Activated T-cell treated with anti-CD3 and anti-CD28 coated beads, Interleukin-2, amount 50 U/mL, for 72 hours (primary cell): ENCODE data around the gene CHURC1. TPM values are rescaled to one million over a fixed set of nuclear protein-coding genes. Genes with fewer than 3 reads are reported as not detected.

Experiments used
- ATAC-seq, 2 donors: fragments of 150-1000 bp; cut with Tn5 transposase; replicated peaks in 1 of 2; 2 replicates each; pipeline ENCODE4 v1.10.0; 2021; ENCODE audit warnings: moderate library complexity in 2 of 2, mild to moderate bottlenecking in 1 of 2
- DNase-seq, 2 donors: peaks; one replicate each; pipeline ENCODE4 v3.0.0; 2021 to 2022; ENCODE audit warnings: mixed read lengths in 1 of 2
- H3K27ac Mint-ChIP-seq: one replicate; pipeline ENCODE4 v1.8.0; 2022; ENCODE audit warnings: mild to moderate bottlenecking, moderate library complexity, mixed read lengths
- H3K27me3 Mint-ChIP-seq: one replicate; pipeline ENCODE4 v1.8.0; 2022; ENCODE audit warnings: low read depth, mixed read lengths
- H3K36me3 Mint-ChIP-seq, 2 donors: one replicate each; pipeline ENCODE4 v1.8.0; 2022; ENCODE audit warnings: mixed read lengths in 2 of 2, mild to moderate bottlenecking in 1 of 2; ENCODE audit not compliant: insufficient read depth in 2 of 2
- H3K4me1 Mint-ChIP-seq: one replicate; pipeline ENCODE4 v1.8.0; 2022; ENCODE audit warnings: low read depth, mixed read lengths
- H3K4me3 Mint-ChIP-seq, 2 donors: one replicate each; pipeline ENCODE4 v1.8.0; 2022; ENCODE audit warnings: mild to moderate bottlenecking in 2 of 2, mixed read lengths in 2 of 2, moderate library complexity in 2 of 2
- H3K9me3 Mint-ChIP-seq, 2 donors: one replicate each; pipeline ENCODE4 v1.8.0; 2022; ENCODE audit warnings: mixed read lengths in 2 of 2
- total RNA-seq, 2 donors: library from RNA; stranded (reverse); gene quantifications; one replicate each; pipeline ENCODE4 v1.2.3, GENCODE V29; 2022

CHURC1 gene
- total RNA-seq, 2 donors from 2014 or later = 36.5 to 38.1 TPM

DNA sequence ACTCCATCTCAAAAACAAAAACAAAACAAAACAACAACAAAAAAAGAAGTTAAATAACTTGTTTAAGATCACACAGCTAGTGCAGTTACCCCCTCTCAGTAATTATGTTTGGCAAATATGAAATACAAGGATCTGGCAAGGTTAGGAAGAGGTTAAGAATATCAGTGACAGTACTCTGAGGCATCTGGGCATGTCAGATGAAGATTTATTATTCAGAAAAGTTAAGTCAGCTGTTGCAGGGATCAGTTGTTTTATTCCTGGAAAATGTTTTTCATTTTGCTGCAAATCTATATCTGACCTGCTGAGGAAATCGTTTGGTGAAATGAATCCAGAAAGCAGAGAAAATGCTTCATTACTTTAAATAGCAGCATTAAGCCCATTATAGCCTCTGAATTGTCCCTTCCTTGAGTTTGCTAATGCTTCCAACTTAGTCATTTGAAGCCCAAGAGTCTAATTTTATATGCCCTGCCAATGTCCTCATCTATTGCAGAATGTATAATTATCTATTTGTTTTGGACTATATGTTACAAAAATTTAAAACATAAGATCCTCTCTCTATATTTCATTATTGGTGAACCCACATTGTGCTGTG is 20.2 kb downstream of the CHURC1 start:
- peaks cover 46% of the 10 kb centered on the region for H3K4me1 Mint-ChIP-seq
- H3K36me3 Mint-ChIP-seq = peaks cover 3 to 23% of the 10 kb centered on the region in 2 donors
- ATAC-seq (no peak), DNase-seq (no peak)
- no peaks in the 10 kb centered on the region for H3K27me3 Mint-ChIP-seq
- H3K9me3 Mint-ChIP-seq = no peaks in the 10 kb centered on the region
- H3K27ac Mint-ChIP-seq = peak overlapping the region; percentile 34
- H3K4me3 Mint-ChIP-seq = no peak overlapping the region

DNA sequence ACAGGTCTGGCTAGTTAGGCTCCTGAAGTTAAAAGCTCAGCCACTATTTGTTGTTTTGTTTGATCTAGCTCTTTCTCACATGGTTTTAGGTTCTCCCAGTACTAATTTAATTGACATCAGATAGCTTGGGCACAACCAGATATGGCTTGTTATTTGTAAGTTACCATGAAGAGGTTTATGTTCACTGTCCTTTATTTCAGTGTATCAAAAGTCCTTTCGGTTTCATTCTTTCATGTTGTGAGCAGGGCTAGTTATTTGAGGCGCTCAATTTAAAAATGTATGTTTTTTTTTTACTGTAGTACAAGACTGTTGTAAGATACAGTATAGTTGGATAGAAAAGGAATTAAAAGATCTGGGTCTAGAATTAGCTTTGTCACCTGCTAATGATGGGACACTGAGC is 21.3 kb downstream of the CHURC1 start:
- H3K27me3 Mint-ChIP-seq = no peaks in the 10 kb centered on the region
- H3K4me1 Mint-ChIP-seq = peaks cover 54% of the 10 kb centered on the region

DNA sequence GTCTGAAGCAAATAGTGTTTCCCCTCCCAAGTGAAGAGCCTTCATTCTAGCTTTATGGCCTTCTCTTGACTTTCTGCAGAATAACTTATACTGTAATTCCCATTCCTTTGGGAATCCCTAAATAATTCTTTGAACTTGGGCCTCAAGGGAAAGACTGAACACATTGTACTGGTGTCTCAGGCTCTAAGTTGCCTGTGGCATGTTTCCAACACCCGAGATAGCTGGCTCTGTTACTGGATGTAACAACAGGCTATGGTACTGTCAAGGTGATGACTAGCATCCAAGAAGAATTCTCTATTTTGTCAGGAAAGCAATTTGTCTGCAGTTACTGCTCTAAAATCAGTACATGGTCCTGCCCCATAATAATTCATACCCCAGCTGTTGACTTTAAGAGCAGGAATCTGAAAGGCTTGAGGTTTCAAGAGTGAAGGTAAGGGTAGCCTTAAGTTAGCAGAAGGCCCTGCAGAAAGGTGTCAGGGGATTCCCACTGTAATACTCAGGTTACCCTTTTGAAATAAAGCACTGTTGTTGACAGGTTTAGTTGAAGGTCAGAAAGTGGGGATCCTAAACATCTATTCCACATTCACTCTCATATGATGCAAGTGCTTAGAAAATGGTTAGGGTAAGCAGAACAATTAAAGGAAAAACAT is 23.0 kb downstream of the CHURC1 start:
- Mint-ChIP-seq H3K36me3 (peaks cover 3 to 20% of the 10 kb centered on the region in 2 donors), H3K4me3 (peak overlapping the region in 1 of 2 donors; percentile 5), H3K9me3 (no peaks in the 10 kb centered on the region), H3K27me3 (no peaks in the 10 kb centered on the region), H3K27ac (peak overlapping the region; percentile 84), H3K4me1 (peaks cover 54% of the 10 kb centered on the region)
- ATAC-seq = no peak
- no peak for DNase-seq

More for the DNA sequence above, 21.3 kb downstream of the CHURC1 start:
- peak overlapping the region; percentile 86 for H3K27ac Mint-ChIP-seq
- H3K9me3 Mint-ChIP-seq = no peaks in the 10 kb centered on the region
- H3K4me3 Mint-ChIP-seq = peak overlapping the region in 1 of 2 donors; percentile 82
- DNase-seq (no peak), ATAC-seq (no peak)
- peaks cover 3 to 25% of the 10 kb centered on the region in 2 donors for H3K36me3 Mint-ChIP-seq

DNA sequence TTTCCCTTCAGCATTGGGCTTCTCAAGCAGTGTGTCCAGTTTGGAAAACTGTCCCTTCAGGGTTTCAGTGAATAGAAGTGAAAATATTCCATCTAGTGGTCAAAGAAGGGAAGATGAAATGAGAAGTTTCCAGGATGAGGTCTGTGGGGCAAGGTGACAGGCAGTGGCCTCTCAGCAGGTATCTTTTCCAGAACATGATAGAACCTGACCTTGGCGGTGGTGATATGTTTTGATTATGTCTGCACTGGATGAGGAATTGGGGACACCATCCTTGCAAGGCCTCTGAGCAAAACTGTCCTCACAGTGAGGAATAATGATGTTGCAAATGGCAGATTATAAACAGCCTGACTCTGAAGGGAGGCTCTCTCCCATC is 23.6 kb downstream of the CHURC1 start:
- peaks cover 56% of the 10 kb centered on the region for H3K4me1 Mint-ChIP-seq
- H3K36me3 Mint-ChIP-seq = peaks cover 3 to 20% of the 10 kb centered on the region in 2 donors
- peak overlapping the region; percentile 84 for H3K27ac Mint-ChIP-seq
- H3K4me3 Mint-ChIP-seq = no peak overlapping the region
- ATAC-seq (no peak), DNase-seq (no peak)
- H3K27me3 Mint-ChIP-seq = no peaks in the 10 kb centered on the region
- H3K9me3 Mint-ChIP-seq = no peaks in the 10 kb centered on the region

DNA sequence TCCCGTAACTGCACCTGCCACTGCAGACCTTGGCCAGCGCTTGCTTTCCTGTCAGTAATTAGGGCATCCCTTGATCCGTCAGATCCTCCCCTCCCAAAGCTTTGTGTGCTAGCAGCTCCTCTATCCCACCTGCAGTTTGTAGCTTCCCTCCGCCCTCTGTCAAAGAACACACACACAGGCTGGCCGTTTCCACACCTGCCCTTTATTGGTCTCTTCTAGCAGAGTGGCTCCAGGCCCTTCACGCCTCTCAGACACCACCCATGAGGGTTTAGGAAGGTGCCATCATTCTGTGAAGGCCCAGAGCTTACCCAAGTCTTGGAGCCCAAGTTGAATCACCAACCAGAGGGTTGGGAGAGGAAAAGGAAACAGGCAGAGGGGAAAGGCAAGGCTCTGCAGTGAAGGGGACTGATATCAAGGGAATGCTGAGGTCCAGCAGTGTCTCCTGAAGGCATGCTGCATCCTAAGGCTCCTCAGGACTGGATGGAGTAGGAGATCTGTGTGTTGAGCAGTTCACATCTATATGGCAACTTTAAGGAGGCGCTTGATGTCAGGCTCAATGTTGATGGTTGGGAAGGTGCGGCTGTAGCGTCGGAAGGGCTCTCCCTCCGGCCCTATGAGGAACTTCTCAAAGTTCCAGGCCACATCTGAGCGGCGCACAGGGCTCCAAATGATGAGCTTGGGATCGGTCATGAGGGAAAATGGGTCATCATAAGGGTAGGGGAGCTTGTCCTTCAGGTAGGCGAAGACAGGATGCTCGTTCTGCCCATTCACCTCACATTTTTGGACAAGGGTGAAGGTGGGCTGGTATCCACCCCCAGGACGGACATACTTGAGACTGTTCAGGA is 24.9 kb downstream of the CHURC1 start:
- peaks cover 67% of the 10 kb centered on the region for H3K4me1 Mint-ChIP-seq
- no peak for ATAC-seq
- no peak overlapping the region for H3K4me3 Mint-ChIP-seq
- peak overlapping the region; percentile 34 for H3K27ac Mint-ChIP-seq
- DNase-seq = no peak
- no peaks in the 10 kb centered on the region for H3K27me3 Mint-ChIP-seq
- H3K36me3 Mint-ChIP-seq = peaks cover 3 to 19% of the 10 kb centered on the region in 2 donors
- no peaks in the 10 kb centered on the region for H3K9me3 Mint-ChIP-seq

DNA sequence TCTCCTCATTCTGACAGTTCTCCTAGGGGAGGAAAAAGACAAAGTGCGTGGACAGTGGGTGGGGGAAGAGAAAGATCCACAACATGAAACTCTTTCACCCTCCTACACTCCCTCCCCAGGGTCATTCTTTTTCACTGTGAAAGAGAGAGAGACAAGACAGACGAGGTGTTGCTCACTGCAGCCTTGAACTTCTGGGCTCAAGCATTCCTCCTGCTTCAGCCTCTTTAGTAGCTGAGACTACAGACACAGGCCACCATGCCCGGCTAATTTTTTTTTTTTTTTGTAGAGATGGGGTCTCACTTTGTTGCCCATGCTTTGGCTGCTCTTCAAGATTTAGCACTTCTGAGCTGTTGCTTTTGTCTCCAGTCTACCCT is 25.5 kb downstream of the CHURC1 start:
- Mint-ChIP-seq H3K27me3 (no peaks in the 10 kb centered on the region), H3K4me1 (peaks cover 60% of the 10 kb centered on the region), H3K36me3 (peaks cover 2 to 13% of the 10 kb centered on the region in 2 donors), H3K9me3 (no peaks in the 10 kb centered on the region), H3K27ac (peak overlapping the region; percentile 6), H3K4me3 (no peak overlapping the region)
- DNase-seq (no peak), ATAC-seq (no peak)

DNA sequence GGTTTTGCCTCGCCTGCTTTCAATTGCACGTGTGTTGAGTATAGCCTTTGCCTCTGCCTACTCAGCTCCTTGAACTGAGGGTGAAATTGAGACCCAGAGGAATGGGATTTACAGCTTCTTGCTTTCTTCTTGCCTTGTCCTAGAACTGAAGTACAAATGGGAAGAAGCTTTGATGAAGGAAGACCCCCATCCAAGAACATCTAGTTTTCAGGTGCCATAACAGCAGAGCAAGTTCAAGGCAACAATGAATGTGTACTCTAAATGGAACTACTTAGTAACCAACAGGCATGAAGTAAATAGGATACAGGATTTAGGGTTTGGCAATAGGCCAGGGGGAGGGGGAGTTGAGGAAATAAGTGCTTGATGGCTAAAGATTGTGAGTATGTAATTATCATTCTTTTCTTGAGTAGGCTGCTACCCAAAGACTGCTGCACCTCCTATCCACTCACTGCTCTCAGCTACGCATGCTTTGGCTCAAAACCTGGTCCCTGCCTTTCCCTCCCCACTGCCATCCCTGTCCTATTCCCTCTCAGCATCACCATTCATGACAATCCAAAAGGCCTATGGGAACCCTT is 26.2 kb downstream of the CHURC1 start:
- Mint-ChIP-seq H3K27me3 (no peaks in the 10 kb centered on the region), H3K27ac (peak overlapping the region; percentile 6), H3K4me3 (no peak overlapping the region), H3K4me1 (peaks cover 59% of the 10 kb centered on the region), H3K36me3 (peaks cover 1 to 12% of the 10 kb centered on the region in 2 donors), H3K9me3 (no peaks in the 10 kb centered on the region)
- DNase-seq = no peak
- ATAC-seq = no peak

DNA sequence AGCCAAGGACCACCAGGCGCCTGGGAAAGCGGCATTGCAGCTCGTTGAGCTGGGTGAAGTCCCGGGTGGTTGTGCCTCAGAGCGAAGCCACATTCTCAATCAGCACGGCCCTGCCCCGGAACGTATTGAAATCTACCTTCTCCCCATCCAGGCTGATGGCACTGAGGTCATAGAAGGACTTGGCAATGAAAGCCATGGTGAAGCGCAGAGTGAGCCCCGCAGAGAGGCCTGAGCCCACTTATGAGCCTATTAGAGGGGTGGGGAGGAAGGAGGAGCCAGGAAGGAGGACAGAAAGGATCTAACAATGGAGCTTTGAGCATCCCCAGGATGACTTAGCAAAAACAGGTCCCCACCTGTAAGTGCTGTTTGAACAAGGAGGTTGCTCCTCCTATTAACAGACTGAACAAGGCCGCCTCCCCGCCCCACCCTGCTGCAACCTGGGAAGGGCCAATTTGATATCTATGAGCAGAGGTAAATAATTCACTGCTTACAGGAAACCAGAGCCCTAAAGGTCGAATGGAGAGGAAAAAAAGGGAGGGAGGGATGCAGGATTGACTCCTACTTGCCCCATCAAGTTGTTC is 28.4 kb downstream of the CHURC1 start, which contains the start of gene GPX2:
Gene GPX2 (minus strand): TSS at position 215 of the 581 bp plus-strand sequence. CDS start 19 bp downstream, at position 196.
- Mint-ChIP-seq H3K4me3 (no peak within 1 kb of the TSS), H3K9me3 (no peaks in the 10 kb centered on the region), H3K27ac (peak within 1 kb of the TSS; percentile 20), H3K36me3 (peaks cover 0 to 10% of the 10 kb centered on the region in 2 donors), H3K27me3 (no peaks in the 10 kb centered on the region), H3K4me1 (peaks cover 48% of the 10 kb centered on the region)
- no peak for ATAC-seq
- DNase-seq = no peak

DNA sequence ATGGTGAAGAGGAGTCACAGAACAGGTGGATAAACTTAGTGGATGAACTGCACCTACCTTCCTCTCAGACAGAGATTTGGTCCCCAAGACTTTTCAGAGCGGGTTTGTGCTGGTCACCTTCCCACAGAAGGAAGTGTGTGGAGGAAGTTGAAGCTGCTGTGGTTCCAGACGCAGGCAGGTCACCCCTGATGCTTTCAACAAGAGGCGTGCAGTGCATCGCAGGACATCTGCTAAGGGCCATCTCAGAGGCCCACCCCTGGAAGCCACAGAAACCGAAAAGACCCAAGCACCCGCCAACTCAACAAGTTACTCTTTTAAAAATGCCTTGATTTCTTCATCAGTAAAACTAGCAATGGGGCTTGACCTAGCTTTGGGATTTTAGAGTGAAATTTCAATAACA is 29.3 kb downstream of the CHURC1 start:
- peaks cover 40% of the 10 kb centered on the region for H3K4me1 Mint-ChIP-seq
- ATAC-seq = no peak
- no peak for DNase-seq
- H3K4me3 Mint-ChIP-seq = no peak overlapping the region
- peaks cover 0 to 5% of the 10 kb centered on the region in 2 donors for H3K36me3 Mint-ChIP-seq
- no peaks in the 10 kb centered on the region for H3K9me3 Mint-ChIP-seq
- no peak overlapping the region for H3K27ac Mint-ChIP-seq
- H3K27me3 Mint-ChIP-seq = no peaks in the 10 kb centered on the region

DNA sequence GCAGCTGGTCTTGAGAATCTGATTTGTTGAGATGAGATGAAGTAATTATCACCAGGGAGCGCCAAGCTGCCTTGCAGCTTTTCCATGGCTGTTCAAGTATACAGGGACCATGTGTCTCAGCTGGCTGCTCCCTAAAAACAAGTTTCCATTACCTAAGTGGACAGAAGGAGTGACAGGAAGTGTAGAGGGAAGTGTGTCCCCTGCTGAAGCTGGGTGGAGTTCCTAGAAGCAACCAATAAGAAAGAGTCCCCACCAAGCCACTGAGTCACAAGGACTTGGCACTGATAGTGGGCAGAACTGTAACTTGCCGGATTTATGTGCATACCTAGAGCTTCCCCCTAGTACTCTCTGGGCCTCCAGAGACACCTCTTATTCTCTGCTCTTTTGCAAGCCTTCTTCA is 29.8 kb downstream of the CHURC1 start:
- Mint-ChIP-seq H3K36me3 (peaks cover 0 to 4% of the 10 kb centered on the region in 2 donors), H3K9me3 (no peaks in the 10 kb centered on the region), H3K4me3 (no peak overlapping the region), H3K4me1 (peaks cover 36% of the 10 kb centered on the region), H3K27me3 (no peaks in the 10 kb centered on the region), H3K27ac (no peak overlapping the region)
- ATAC-seq (no peak), DNase-seq (no peak)

DNA sequence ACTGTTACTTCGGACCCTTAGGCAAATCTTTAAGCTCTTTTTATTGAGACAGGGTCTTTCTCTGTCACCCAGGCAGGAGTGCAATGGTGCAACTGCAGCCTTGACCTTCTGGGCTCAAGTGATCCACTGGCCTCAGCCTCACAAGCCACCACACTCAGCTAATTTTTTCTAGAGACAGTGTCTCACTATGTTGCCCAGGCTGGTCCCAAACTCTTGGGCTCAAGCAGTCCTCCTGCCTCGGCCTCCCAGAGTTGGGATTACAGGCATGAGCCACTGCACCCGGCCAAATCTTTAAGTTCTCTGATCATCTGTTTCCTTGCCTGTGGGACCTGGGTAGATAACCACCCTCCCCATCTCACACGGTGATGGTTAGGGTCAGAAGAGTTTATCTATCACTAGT is 30.6 kb downstream of the CHURC1 start:
- ATAC-seq (no peak), DNase-seq (no peak)
- H3K4me1 Mint-ChIP-seq = peaks cover 30% of the 10 kb centered on the region
- no peak overlapping the region for H3K27ac Mint-ChIP-seq
- H3K36me3 Mint-ChIP-seq = peaks cover 0 to 4% of the 10 kb centered on the region in 2 donors
- H3K4me3 Mint-ChIP-seq = no peak overlapping the region
- no peaks in the 10 kb centered on the region for H3K9me3 Mint-ChIP-seq
- H3K27me3 Mint-ChIP-seq = no peaks in the 10 kb centered on the region

DNA sequence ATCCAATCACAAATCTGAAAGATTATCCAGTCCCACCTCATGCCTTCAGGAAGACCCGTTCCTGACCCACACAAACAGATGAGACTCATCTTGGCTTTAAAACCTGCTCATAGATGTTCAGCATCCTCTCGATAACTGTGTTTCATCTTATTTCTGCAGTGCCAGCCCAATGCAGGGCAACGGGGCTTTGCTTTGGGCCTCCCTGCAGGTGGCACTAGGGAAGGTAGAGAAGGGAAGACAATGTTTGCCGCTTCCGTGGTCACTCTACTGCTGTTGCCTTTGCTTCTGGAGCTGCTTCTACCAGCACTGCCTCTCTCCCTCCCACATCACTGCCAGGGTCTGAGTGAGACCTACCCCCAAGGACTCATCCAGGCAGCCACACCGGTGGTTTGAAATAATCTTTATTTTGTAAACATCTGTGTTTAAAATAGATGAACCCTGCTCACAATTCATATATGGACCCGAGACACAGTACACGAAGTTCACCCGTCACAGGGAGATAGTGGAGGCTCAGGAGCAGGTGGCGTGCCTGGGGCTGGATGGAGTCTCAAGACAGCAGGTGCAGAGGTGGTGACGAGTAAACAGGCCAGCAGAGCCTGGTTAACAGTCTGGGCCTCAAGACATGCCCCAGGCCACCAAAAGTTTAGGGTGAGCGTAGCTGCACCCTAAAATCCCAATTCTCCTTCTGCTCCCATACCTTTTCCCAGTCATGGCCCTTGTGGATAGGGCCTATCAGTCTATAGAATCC is 31.4 kb downstream of the CHURC1 start:
- no peak overlapping the region for H3K27ac Mint-ChIP-seq
- H3K9me3 Mint-ChIP-seq = no peaks in the 10 kb centered on the region
- ATAC-seq = no peak
- no peaks in the 10 kb centered on the region for H3K27me3 Mint-ChIP-seq
- no peak overlapping the region for H3K4me3 Mint-ChIP-seq
- no peaks in the 10 kb centered on the region for H3K36me3 Mint-ChIP-seq
- peaks cover 24% of the 10 kb centered on the region for H3K4me1 Mint-ChIP-seq
- DNase-seq = no peak
